DND-41 (cell line): ENCODE data around the gene TTC33.

Source experiments
- CTCF ChIP-seq: IDR thresholded peaks from 2 replicates; pipeline ENCODE4 v1.5.1; 2012; ENCODE audit warnings: borderline replicate concordance, low read length, moderate library complexity, mild to moderate bottlenecking; ENCODE audit not compliant: poor library complexity, severe bottlenecking; ENCODE audit errors: extremely low read depth
- EZH2 ChIP-seq: IDR thresholded peaks from 3 replicates; pipeline ENCODE4 v1.6.1; 2012; ENCODE audit warnings: borderline replicate concordance, low read depth, mild to moderate bottlenecking, moderate library complexity, low read length, inconsistent platforms; ENCODE audit not compliant: severe bottlenecking

- TF ChIP-seq CTCF, result no peak
- TF ChIP-seq EZH2, result no peak
Observed at GRCh38 chr5:40585537-40586267, 170.1 kb downstream of the TTC33 start.
